COR-L47 (cell line): ENCODE results near the gene NOS1AP.
"Not testable (repeated sequence)": the region's sequence is repeated elsewhere in the genome, so short reads cannot be mapped to it uniquely, and the experiment has no call there.

Experiments used
- DNase-seq: peaks from one replicate; lab custom pipeline; 2025; lab: John Stamatoyannopoulos, UW

NOS1AP gene

DNA sequence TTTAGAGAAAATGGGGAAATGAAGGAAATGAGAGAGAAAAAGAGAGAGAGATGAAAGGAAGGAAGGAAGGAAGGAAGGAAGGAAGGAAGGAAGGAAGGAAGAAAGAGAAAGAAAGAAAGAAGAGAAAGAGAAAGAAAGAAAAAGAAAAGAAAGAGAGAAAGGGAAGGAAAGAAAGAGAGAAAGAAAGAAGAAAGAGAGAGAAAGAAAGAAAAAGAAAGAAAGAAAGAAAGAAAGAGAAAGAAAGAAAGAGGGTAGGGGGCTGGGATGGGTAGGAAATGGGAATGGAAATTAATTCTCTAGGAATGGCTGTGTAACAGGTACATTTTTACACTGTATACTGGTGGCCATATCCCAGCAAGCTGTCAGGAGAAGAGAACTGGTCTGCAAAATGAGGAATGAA, 346.7 kb downstream of the NOS1AP start:
- no peak for DNase-seq

- DNase-seq, result no peak
Measured at GRCh38 chr1:162416909-162417308, 347.4 kb downstream of the NOS1AP start.

DNA sequence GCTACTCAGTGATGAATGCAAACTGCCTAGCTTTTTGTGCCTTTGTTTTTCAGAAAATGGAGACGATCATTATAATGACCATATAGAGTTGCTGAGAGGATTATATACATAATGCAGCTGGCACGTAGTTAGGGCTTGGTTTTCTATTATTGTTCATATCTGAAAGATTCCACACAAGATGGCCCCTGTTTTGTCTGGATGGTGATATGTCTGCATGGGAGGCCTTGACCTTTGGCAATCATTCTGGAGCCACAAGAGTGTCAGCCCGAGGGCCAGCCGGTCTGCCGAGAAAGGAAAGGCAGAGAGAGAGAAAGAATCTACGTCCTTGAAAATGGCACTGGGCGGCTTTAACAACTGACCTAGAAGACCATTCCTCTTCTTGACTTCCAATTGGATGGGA, 348.2 kb downstream of the NOS1AP start:
- DNase-seq, result no peak

DNA sequence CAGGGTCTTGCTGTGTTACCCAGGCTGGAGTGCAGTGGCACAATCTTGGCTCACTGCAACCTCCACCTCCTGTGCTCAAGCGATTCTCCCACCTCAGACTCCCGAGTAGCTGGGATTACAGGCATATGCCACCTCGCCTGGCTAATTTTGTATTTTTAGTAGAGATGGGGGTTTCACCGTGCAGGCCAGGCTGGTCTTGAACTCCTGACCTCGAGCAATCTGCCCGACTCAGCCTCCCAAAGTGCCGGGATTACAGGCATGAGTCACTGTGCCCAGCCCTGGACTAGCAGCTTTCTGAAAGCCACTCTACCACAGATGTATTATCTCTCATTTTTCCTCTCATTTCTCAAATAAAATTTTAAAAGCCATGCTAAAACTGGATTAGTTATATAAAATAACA, 349.1 kb downstream of the NOS1AP start:
- not testable (repeated sequence) for DNase-seq

GRCh38 chr1:162419450-162419931, 350.0 kb downstream of the NOS1AP start:
- DNase-seq, result not testable (repeated sequence)
